SK-N-SH treated with all-trans-retinoic acid at 6 μM for 48 hours (cell line): Measurements from ENCODE around the gene SRGAP1.
"Not testable (repeated sequence)": the region's sequence is repeated elsewhere in the genome, so short reads cannot be mapped to it uniquely, and the experiment has no call there.

Experiments used
- ATAC-seq: fragments of 200-7000 bp; cut with Tn5 transposase; 3 replicates; pipeline ENCODE4 v1.9.1; 2020; ENCODE audit warnings: mild to moderate bottlenecking, moderate library complexity
- ARNTL ChIP-seq: fragments of 450-650 bp; formaldehyde crosslinking; IDR thresholded peaks from 2 replicates; pipeline ENCODE4 v1.5.0; 2020; ENCODE audit warnings: low read depth, mild to moderate bottlenecking, moderate library complexity, borderline replicate concordance
- BACH2 ChIP-seq: fragments of 250-450 bp; sonication (Bioruptor Pico); IDR thresholded peaks from 2 replicates; pipeline ENCODE4 v1.9.0; 2021; ENCODE audit warnings: mild to moderate bottlenecking, borderline replicate concordance
- CREB5 ChIP-seq: fragments of 250-450 bp; sonication (Bioruptor Pico); IDR thresholded peaks from 2 replicates; pipeline ENCODE4 v1.5.1; 2020; ENCODE audit warnings: low read depth, mild to moderate bottlenecking, moderate library complexity
- CSDC2 ChIP-seq: fragments of 250-450 bp; sonication (Bioruptor Pico); IDR thresholded peaks from 2 replicates; pipeline ENCODE4 v1.5.0; 2020; ENCODE audit warnings: mild to moderate bottlenecking, moderate library complexity
- GLIS3 ChIP-seq: fragments of 250-450 bp; sonication (Bioruptor Pico); IDR thresholded peaks from 2 replicates; pipeline ENCODE4 v1.5.0; 2020; ENCODE audit warnings: mild to moderate bottlenecking, moderate library complexity
- ISL1 ChIP-seq: fragments of 250-450 bp; sonication (Bioruptor Pico); IDR thresholded peaks from 2 replicates; pipeline ENCODE4 v2.1.2; 2022; ENCODE audit warnings: mild to moderate bottlenecking, moderate library complexity
- OSR1 ChIP-seq: fragments of 250-450 bp; sonication (Bioruptor Pico); IDR thresholded peaks from 2 replicates; pipeline ENCODE4 v1.8.0; 2022; ENCODE audit warnings: moderate library complexity, mild to moderate bottlenecking, inconsistent platforms
- PPARA ChIP-seq: fragments of 250-450 bp; sonication (Bioruptor Pico); IDR thresholded peaks from 2 replicates; pipeline ENCODE4 v1.5.0; 2020; ENCODE audit warnings: mild to moderate bottlenecking, borderline replicate concordance
- SNAI2 ChIP-seq: fragments of 250-450 bp; sonication (Bioruptor Pico); IDR thresholded peaks from 2 replicates; pipeline ENCODE4 v1.5.0; 2020; ENCODE audit warnings: mild to moderate bottlenecking, moderate library complexity
- TCF4 ChIP-seq: fragments of 250-450 bp; sonication (Bioruptor Pico); IDR thresholded peaks from 2 replicates; pipeline ENCODE4 v1.8.0; 2021; ENCODE audit warnings: mild to moderate bottlenecking, moderate library complexity, borderline replicate concordance
- TOX ChIP-seq: fragments of 250-450 bp; sonication (Bioruptor Pico); IDR thresholded peaks from 2 replicates; pipeline ENCODE4 v1.8.0; 2021; ENCODE audit warnings: mild to moderate bottlenecking, moderate library complexity, borderline replicate concordance
- TSHZ2 ChIP-seq: fragments of 250-450 bp; sonication (Bioruptor Pico); IDR thresholded peaks from 2 replicates; pipeline ENCODE4 v1.5.0; 2020; ENCODE audit warnings: mild to moderate bottlenecking, moderate library complexity
- ZC3H10 ChIP-seq: fragments of 250-450 bp; sonication (Bioruptor Pico); IDR thresholded peaks from 2 replicates; pipeline ENCODE4 v1.5.1; 2021; ENCODE audit warnings: mild to moderate bottlenecking, moderate library complexity
- ZFP3 ChIP-seq: fragments of 250-450 bp; sonication (Bioruptor Pico); IDR thresholded peaks from 2 replicates; pipeline ENCODE4 v1.5.0; 2020; ENCODE audit warnings: mild to moderate bottlenecking, moderate library complexity
- ZFP30 ChIP-seq: fragments of 450-650 bp; formaldehyde crosslinking; IDR thresholded peaks from 2 replicates; pipeline ENCODE4 v1.5.0; 2022; ENCODE audit warnings: mild to moderate bottlenecking, moderate library complexity
- ZNF565 ChIP-seq: fragments of 450-650 bp; formaldehyde crosslinking; conservative IDR thresholded peaks from 2 replicates; pipeline ENCODE4 v1.5.0; 2020; ENCODE audit warnings: low read depth, mild to moderate bottlenecking, moderate library complexity
- ZNF70 ChIP-seq: fragments of 450-650 bp; formaldehyde crosslinking; IDR thresholded peaks from 2 replicates; pipeline ENCODE4 v1.5.0; 2020; ENCODE audit warnings: mild to moderate bottlenecking, moderate library complexity
- ZNF8 ChIP-seq: fragments of 450-650 bp; formaldehyde crosslinking; IDR thresholded peaks from 2 replicates; pipeline ENCODE4 v1.5.0; 2020; ENCODE audit warnings: mild to moderate bottlenecking, moderate library complexity
- TF ChIP-seq, protein P1 (sequence below): fragments of 250-450 bp; sonication (Bioruptor Pico); IDR thresholded peaks from 2 replicates; pipeline ENCODE4 v1.5.1; 2021; ENCODE audit warnings: mild to moderate bottlenecking, moderate library complexity
- TF ChIP-seq, protein P2 (sequence below): fragments of 250-450 bp; sonication (Bioruptor Pico); IDR thresholded peaks from 2 replicates; pipeline ENCODE4 v1.8.0; 2020; ENCODE audit warnings: mild to moderate bottlenecking, moderate library complexity, borderline replicate concordance

SRGAP1 gene

GRCh38 chr12:64194333-64195149 is 350.0 kb downstream of the SRGAP1 start:
- TF ChIP-seq, protein P1, sequence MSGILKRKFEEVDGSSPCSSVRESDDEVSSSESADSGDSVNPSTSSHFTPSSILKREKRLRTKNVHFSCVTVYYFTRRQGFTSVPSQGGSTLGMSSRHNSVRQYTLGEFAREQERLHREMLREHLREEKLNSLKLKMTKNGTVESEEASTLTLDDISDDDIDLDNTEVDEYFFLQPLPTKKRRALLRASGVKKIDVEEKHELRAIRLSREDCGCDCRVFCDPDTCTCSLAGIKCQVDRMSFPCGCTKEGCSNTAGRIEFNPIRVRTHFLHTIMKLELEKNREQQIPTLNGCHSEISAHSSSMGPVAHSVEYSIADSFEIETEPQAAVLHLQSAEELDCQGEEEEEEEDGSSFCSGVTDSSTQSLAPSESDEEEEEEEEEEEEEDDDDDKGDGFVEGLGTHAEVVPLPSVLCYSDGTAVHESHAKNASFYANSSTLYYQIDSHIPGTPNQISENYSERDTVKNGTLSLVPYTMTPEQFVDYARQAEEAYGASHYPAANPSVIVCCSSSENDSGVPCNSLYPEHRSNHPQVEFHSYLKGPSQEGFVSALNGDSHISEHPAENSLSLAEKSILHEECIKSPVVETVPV (CRISPR knock-in tag): no peak
- TF ChIP-seq ZNF8 (CRISPR knock-in tag) (no peak), SNAI2 (CRISPR knock-in tag) (no peak), ZFP30 (no peak), ZC3H10 (CRISPR knock-in tag) (no peak), ZFP3 (no peak), CREB5 (CRISPR knock-in tag) (no peak), TOX (CRISPR knock-in tag) (no peak), BACH2 (CRISPR knock-in tag) (no peak), OSR1 (CRISPR knock-in tag) (no peak), PPARA (CRISPR knock-in tag) (no peak), TCF4 (no peak), ZNF565 (CRISPR knock-in tag) (no peak), ZNF70 (CRISPR knock-in tag) (no peak), ISL1 (no peak), GLIS3 (CRISPR knock-in tag) (no peak), ARNTL (CRISPR knock-in tag) (no peak), CSDC2 (CRISPR knock-in tag) (no peak), TSHZ2 (CRISPR knock-in tag) (no peak)
- TF ChIP-seq, protein P2, sequence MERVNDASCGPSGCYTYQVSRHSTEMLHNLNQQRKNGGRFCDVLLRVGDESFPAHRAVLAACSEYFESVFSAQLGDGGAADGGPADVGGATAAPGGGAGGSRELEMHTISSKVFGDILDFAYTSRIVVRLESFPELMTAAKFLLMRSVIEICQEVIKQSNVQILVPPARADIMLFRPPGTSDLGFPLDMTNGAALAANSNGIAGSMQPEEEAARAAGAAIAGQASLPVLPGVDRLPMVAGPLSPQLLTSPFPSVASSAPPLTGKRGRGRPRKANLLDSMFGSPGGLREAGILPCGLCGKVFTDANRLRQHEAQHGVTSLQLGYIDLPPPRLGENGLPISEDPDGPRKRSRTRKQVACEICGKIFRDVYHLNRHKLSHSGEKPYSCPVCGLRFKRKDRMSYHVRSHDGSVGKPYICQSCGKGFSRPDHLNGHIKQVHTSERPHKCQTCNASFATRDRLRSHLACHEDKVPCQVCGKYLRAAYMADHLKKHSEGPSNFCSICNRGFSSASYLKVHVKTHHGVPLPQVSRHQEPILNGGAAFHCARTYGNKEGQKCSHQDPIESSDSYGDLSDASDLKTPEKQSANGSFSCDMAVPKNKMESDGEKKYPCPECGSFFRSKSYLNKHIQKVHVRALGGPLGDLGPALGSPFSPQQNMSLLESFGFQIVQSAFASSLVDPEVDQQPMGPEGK: no peak
- no peak for ATAC-seq

DNA sequence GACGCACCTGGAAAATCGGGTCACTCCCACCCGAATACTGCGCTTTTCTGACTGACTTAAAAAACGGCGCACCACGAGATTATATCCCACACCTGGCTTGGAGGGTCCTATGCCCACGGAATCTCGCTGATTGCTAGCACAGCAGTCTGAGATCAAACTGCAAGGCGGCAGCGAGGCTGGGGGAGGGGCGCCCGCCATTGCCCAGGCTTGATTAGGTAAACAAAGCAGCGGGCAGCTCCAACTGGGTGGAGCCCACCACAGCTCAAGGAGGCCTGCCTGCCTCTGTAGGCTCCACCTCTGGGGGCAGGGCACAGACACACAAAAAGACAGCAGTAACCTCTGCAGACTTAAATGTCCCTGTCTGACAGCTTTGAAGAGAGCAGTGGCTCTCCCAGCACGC is 351.3 kb downstream of the SRGAP1 start:
- not testable (repeated sequence) for ATAC-seq

DNA sequence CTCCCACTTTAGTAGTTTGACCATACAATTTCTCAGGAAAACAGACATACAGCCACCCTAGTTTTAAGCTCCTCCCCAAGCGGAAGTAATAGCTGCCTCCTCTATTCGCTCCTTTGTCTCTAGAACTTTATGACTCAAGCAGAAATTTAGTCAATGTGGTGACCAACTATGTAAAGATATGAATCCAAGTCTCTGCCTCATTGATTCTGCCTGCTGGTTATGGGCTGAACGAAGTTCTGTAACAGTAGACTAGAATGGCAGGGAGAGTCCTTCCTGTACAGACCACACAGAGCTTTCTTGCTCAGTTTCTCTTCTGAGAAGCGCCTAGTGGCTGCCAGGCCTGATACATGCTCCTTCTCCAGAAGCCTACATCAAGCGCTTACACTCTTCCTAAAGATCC is 358.5 kb downstream of the SRGAP1 start:
- no peak for ATAC-seq
- TF ChIP-seq ZFP30 (no peak), ZC3H10 (CRISPR knock-in tag) (no peak), PPARA (CRISPR knock-in tag) (no peak)
- TF ChIP-seq, protein P1 (CRISPR knock-in tag): no peak
- TF ChIP-seq, protein P2: no peak
